Glomerular endothelial cell (primary cell): ENCODE measurements around the gene ZCCHC24. TPM values are rescaled to one million over a fixed set of nuclear protein-coding genes. Genes with fewer than 3 reads are reported as not detected.

Source experiments
- DNase-seq: peaks from one replicate; pipeline ENCODE4 v3.0.0-alpha.2; 2011; ENCODE audit warnings: low read depth, low spot score; ENCODE audit errors: extremely low read depth
- total RNA-seq: library from RNA; depleted of rRNA; stranded (reverse); fragments of >200 nt; gene quantifications from 2 replicates; pipeline ENCODE4 v1.2.3, GENCODE V29; 2015

The ZCCHC24 gene
- total RNA-seq, 1 donor from 2014 or later, result 15.8 TPM

DNA sequence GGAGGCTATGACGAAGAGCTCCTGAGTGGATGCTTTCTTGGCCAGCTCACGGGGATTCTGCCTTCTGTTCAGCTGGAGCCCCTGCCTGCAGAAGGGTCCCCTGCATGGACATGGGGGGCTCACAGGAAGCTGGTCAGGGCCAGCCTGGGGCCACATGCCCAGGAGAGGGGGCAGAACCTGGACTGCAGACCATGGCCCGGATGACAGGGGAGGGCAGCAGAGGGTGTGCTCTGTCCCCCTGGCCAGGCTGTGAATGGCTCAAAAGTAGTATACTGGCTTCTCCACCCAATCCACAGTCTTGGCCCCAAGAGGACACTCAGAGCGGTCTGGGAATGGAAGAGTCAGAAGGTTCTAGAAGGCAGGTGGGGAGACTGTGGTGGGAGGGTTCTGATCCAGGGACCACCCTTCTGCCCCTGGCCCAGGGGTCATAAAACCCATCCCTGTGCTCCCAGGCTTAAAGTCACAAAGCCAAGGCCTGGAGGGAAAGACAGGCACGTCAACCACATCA, 57.9 kb downstream of the ZCCHC24 start:
- DNase-seq, result no peak

DNA sequence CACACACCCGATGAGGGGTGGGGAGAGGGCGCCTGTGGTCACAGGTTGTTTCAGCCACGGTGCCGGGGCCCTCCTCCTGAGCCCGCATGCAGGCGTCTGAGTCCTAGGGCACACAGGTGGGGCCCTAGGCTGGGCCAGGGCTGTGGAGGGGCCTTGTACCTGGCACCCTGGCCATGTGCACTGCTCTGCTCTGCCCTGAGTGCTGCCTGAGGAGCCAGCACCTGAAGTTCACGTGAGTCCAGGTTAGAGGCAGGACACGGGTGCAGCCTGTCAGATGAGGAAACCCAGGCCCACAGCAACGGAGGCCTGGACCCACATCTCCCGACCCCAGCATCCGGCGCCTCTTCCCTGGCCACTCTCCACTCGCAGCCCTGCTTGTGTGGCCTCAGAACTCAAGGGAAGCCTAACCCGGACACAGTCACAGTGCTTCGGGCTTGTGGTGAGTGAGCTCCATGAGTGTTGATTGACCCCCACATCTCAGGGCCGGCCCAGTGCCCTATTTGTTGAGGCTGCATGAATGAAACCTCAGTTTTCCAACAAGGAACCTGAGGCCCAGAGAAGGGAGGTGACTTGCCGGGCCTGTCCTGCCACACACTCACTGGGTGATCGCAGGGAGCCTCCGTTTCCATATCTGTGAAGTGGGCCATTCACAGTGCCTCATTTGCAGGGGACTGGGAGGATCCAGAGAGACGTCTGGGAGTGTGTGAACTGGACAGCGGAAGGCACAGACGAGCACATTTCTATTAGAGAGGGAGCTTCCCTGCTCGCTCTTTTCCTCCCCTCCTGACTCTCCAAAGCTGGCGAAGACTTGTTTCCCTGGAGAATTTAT, 58.6 kb downstream of the ZCCHC24 start:
- DNase-seq, result no peak

DNA sequence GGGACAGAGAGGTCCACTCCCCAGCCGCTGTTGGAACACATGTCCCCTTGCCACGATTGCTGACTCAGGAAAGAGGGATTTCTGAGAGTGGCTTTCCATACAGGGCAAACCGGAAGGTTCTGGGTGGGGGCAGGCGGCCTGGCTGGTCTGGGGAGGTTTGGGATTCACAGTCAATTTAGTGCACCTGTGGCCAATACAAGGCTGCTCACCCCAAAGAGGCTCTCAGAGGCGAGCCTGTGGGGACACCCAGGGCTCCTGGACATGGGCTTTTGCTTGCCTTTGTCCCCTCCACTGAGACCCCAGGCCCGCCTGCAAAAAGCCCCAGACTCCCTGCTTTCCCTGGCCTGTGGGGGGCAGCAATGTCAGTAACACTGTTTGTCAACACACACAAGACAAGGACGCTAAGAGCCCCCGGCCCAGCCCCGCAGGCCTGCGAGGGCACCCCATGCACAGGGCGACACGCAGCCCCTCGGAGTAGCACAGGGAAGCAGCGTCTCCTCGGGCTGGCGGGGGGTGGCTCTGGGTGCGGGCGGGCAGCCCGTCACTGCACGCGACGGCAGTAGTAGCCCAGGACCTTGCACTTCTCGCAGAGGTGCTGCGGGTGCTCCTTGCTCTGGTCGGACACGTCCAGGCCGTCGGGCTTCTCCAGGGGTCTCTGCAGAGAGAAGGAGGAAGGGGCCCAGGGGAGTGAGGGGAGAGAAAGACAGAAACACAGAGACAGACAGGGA, 59.5 kb downstream of the ZCCHC24 start:
- DNase-seq, result no peak

DNA sequence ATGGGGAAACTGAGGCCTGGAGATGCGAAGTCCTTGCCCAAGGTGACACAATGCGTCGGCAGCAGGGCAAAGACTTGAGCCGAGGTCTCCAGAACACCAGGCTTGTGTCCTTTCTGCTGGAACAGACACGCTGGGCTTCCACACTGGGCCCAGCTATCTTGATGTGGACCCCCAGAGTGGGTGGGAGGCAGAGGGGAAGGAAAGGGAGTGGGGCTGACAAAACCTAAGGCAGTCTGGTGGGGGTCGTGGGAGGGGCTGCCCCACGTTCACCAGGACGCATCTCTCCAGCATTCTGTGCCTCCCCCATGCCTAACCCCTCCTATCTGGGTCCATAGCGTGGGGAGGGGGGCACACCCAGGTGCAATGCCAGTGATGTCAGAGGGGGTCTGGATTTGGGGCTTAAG, 60.0 kb downstream of the ZCCHC24 start:
- DNase-seq, result no peak

DNA sequence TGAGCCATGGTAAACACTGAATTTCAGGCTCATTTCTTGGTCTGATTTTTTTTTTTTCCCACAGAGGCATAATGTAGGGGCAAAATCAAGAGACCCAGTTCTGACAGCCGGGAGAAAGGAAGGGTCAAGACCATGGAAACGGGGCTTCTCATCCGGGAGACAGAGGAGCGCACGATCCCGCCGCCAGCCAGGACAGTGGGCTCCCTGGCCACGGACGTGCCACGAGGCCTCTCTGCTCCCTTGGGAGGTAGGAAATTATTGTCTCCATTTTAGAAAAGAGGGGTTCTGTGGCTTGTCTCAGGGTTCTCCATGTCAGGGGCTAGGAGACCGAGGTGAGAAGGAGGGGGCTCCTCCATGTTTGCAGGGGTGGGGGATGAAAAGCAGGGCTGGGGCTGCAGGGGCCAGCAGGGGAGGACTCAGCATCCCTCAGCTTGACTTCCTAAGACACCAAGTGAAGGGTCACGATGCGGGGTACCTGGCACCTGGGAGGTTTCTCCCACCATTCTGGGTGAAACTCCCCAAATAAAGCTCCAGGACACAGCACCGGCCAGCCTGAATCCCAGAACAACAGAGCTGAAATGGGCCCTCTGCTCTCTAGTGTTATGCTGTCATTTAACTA, 60.5 kb downstream of the ZCCHC24 start:
- DNase-seq, result no peak

DNA sequence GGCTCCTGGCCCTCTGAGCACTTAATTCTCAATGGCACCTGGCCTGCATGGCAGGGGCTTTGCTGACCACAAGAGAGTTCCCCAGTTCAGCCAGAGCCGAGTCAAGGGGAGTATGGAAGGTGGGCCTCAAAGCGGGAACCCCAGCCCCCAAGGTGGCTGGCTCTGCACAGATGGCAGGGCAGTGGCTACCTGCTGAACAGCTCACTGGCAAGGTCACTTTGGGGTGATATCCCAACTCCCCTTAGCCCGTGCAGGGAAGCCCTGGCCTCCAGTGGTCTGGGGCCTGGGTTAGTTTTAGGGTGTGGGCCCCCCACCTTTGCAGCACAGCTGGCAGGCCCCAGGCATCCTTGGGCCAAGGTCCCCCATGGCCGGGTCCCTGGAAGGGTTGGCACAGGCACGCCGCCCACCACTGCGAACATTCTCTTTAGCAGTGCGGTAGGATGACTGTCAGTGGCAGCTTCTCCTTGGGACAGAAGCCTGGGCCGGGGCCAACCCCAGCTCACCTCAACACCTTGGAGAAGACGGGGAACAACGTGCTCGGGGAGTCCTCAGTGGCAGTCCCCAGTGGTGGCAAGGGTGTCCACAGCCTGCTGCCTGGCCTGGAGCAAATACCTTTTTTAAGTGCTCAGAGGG, 61.3 kb downstream of the ZCCHC24 start:
- DNase-seq, result no peak

DNA sequence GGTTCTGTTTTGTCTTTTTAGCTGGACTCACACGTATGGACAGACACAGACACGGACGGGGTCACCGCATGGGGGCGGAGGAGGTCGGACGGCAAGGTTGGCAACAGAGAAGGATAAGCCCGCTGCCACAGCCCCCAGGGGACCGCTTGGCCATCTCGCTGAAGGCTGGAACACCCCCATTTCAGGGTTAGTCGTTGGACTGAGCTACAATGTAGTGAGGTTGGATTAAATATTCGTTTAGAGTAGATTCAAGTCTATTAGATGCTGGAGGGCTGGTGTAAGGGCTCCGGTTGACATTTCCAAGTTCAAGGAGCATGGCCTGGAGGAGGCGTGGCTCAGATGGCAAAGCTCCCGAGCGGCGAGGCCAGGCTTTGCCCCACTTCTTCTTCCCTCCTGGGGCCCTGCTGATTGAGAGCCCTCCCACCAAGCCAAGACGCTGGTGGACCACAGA, 62.9 kb downstream of the ZCCHC24 start:
- DNase-seq, result no peak

DNA sequence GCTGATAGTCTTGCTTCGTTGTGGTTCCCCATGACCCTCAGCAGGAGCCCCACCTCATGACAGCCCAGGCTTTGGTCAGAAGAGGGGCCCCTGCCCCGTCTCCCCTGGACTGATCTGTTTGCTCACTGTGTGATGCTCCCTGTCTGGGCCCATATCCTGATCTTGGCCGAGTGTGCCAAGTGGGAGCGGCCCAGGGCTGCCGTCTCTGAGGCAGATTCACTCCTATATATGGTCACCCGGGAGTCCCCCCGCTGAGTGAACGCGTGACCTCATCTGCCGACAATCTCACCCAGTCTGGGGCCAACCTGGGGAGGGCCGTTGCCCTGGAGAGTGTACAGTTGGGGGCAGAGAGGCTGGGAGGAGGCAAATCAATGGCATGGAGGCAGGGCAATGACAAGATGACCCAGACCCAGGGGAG, 63.6 kb downstream of the ZCCHC24 start:
- no peak for DNase-seq

DNA sequence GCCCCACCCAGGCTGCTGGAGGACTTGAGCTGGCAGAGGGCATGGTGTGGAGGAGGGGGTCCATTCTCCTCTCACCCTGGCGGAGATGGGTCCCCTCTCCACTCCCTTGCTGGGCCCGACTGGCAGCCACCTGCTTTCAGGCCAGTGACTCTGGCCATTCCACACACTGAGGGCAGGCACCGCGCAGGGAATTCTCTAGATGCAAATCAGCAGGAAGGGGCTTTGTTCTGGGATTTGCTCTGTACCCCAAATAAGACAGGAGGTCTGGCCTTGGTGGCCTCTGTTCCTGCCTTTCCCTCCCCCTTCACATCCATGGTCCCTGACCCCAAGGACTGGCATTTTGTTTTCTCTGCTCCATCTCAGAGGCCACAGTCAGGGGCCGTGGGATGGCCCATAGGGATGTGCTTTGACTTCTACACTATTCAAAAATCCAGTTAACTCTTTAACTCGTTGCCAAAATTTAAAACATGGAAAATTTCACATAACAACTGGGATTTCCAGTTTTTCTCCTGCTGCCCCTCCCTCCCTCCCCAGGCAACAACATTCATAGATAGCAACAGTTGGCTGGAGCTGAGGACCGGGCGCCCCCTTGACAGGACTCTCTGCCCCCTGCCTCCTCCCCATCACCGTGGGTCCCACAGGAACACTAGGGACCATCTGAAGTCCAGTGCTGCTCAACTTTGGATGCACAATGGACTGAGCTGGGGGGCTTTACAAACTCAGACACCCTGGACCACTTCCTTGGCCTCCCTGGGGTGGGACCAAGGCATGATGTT, 64.3 kb downstream of the ZCCHC24 start:
- DNase-seq, result no peak

DNA sequence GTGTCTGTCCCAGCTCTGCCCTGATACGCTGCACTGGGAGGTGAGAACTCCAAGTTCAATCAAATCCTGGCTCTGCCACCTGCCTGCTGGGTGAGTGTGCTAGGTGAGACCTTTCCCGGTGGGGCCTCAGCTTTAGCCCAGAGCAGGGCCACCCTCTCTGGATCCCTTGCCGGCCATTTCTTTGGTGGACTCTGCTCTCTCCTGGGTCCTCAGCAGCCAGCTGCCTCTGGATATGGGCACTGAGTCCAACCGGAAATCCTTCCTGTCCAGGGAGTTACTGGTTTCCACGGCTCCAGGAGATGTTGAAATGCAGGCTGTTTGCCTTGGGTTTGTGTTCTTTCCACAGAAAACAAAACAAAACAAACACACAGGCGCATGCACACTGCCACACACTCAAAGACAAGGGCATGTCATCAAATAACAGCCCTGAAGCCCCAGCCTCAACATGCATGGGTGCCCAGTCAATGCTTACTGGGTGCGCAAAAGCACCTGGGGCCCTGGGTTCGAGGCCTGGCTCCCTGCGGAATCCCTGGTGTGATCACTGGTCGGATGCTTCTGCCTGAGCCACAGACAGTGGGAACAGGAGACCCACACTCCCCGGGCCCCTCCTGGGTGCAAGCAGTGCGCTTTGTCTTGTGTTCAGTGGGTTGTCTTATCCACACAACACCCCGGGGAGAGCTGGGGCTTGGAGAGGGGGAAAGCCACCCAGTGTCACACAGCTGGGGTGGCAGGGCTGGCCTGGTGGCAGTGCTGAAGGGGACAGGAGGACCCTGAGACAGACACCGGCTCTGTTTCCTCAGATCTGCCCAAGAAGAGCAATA, 65.1 kb downstream of the ZCCHC24 start:
- no peak for DNase-seq

DNA sequence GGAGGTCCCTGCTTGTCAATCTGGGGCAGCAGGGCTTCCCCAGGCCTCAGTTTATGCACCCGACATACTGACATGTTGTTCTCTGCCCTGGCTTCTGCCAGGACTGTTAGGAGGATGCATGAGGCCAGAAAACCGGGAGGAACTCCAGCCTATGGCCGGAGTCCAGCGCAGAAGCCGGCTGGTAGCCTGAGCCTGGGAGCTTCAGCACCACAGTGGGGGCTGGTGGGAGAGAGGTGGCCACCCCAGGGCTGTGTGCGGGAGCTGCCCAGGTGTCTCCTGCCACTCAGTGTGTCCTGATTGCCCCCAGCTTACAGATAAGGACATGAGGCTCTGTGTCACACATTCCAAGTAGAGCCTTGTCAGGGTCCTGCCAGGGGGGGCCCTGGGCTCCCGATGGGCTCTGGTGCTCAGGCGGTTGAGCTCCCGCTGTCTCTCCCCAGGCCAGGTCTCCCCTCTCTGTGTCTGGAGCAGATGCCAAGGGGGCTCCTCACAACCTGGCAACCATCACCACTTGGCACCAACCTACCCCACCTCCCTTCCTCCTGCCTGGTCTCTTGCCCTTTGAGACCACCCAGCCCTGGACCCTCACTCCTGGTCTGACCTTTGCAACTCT, 65.8 kb downstream of the ZCCHC24 start:
- DNase-seq, result no peak

DNA sequence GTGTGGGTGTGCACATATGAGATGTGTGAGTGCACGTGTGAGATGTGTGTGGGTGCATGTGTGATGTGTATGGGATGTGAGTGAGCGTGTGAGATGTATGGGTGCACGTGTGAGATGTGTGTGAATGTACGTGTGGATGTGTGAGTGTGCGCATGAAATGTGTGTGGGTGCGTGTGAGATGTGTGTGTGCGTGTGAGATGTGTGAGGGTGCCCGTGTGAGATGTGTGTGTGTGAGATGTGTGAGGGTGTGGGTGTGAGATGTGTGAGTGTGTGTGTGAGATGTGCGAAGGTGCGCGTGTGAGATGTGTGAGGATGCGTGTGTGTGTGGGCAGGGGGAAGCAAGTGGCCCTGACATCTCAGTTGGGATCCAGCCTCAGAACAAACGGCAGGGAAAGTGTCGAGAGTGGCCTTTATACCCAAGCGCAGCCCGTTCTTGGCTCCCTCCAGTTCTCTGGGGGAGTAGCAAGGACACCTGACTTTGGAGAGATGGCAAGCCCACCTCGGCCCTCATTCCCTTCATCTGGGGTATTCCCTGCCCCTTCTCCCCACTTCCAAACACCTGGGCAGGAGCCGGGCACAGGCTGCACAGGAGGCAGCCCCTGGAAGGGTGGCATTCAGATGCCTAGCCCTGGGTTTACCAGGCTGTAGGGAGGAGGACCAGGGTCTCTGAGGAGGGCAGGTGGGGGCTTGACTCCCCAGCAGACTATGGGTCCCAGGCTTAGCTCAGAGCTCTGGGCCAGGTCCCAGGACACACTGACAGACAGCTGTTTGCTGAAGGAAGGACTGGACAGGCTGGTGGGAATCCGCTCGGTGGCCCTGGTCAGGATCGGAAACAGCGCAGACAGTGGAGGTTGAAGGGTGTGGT, 66.5 kb downstream of the ZCCHC24 start:
- no peak for DNase-seq

DNA sequence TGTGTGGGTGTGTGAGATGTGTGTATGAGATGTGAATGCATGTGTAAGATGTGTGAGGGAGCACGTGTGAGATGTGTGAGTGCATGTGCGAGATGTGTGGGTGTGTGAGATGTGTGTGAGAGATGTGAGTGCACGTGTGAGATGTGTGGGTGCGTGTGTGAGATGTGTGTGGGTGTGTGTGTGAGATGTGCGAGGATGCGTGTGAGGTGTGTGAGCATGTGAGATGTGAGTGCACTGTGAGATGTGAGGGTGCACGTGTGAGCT, 67.1 kb downstream of the ZCCHC24 start:
- no peak for DNase-seq

DNA sequence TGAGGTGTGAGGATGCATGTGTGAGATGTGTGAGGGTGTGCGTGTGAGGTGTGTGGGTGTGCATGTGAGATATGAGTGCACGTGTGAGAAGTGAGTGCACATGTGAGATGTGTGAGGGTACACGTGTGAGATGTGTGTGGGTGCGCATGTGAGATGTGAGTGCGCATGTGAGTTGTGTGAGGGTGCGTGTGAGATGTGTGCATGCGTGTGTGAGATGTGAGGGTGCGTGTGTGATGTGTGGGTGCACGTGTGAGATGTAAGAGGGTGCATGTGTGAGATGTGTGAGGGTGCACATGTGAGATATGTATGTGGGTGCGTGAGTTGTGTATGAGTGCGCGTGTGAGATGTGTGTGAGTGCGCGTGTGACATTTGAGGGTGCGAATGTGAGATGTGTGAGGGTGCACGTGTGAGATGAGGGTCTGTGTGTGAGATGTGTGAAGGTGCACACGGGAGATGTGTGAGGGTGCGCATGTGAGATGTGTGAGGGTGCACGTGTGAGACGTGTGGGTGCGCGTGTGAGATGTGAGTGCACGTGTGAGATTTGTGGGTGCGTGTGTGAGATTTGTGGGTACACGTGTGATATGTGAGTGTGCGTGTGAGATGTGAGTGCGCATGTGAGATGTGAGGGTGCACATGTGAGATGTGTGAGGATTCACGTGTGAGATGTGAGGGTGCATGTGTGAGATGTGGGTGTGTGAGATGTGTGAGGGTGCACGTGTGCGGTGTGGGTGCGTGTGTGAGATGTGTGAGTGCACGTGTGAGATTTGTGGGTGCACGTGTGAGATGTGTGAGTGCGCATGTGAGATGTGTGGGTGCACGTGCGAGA, 67.7 kb downstream of the ZCCHC24 start:
- no peak for DNase-seq

DNA sequence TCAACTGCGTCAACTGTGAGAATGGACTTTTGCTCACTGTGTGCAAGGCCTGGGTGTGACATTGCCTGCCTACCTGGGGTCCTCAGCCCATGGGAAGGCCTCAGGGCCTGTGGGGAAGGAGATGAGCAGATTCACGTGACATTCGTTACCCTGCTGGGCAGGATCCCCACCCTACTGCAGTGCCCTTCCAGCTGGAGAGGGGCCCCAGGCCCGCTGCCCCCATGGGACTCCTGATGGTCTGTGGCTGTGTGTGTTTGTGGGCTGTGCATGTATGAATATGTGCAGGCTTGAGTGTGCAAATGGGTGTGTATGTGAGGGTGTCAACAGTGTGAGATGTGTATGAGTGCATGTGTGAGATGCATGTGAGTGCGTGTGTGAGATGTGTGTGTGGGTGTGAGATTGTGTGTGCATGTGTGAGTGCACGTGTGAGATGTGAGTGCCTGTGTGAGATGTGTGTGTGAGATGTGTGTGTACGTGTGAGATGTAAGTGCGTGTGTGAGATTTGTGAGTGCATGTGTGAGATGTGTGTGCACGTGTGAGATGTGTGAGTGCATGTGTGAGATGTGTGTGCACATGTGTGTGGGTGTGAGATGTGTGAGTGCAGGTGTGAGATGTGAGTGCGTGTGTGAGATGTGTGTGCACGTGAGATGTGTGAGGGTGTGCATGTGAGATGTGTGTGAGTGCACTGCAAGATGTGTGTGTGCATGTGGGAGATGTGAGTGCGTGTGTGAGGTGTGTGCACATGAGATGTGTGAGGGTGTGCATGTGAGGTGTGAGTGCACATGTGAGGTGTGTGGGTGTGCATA, 68.5 kb downstream of the ZCCHC24 start:
- DNase-seq, result no peak

DNA sequence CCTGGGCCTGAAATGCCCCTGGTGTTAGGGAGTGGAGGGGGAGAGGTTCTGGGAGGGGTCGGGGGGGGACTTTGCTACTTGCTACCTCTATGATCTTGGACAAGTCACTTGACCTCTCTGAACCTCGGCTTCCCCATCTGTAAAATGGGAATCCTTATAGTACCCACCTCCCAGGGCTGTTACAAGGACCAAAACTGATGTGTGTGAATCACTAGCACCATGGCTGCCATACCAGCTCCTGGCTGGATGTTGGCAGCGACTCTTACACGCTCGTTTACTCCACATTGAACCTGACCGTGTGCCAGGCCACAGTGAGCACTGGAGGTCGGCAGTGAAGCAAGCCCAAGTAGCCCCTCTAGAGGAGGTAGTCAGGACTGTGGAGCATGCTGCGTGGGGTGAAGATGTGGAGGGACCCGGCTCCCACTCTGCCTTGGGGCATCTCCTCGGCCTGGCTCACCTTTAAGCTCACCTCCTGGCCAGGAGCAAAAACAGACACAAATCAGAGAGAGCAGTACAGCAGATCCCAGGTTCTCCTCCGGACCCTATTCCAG, 69.3 kb downstream of the ZCCHC24 start:
- no peak for DNase-seq
